Measurements from ENCODE around the gene USHBP1. TPM values are rescaled to one million over a fixed set of nuclear protein-coding genes. Genes with fewer than 3 reads are reported as not detected.

Gene USHBP1
- total RNA-seq, 2 experiments from 2014 or later = not detected

- POLR2A ChIA-PET = interaction anchor here (0.5 to 3.9 kb wide), 21 partner anchors 9 to 1796 kb away, joined by 3 to 97 read pairs (median 5); partner anchors contain the start of genes AKAP8L, ANO8, BABAM1 and DDA1
- DNase-seq (peak in 1 of 14 experiments; percentile 28), ATAC-seq (ENCODE audit: poor library complexity) (no peak)
- intact Hi-C loops (cut with DNase I, micrococcal nuclease) = loop anchor here (1.0 to 2.0 kb wide), 6 partner anchors 12 to 139 kb away; partner anchors contain the start of genes OCEL1 (in 2 of the 2), BABAM1 (in 1 of the 2), GTPBP3 (in 1 of the 2) and HAUS8 (in 1 of the 2)
- peaks cover 11% of the 10 kb centered on the region for H3K4me1 Mint-ChIP-seq (ENCODE audit: low read depth)
- peaks cover 56% of the 10 kb centered on the region for H3K36me3 Mint-ChIP-seq (ENCODE audit: low read depth)
- H3K27me3 Mint-ChIP-seq = no peaks in the 10 kb centered on the region
- CTCF ChIA-PET = interaction anchor here (1.0 to 2.5 kb wide), 3 partner anchors 21 to 147 kb away, joined by 3 to 12 read pairs (median 3); no protein-coding TSS in a partner anchor
- H3K27ac Mint-ChIP-seq = peak overlapping the region; percentile 94
- H3K36me3 ChIP-seq (ENCODE audit: insufficient read depth, low read length) = peaks cover 47% of the 10 kb centered on the region
- peak overlapping the region; percentile 74 to 97 for H3K27ac ChIP-seq (ENCODE audit: low read depth in 1 of 2, low read length in 2 of 2)
- peaks cover 0 to 5% of the 10 kb centered on the region in 2 experiments for H3K9me3 ChIP-seq (ENCODE audit: control insufficient read depth in 1 of 2, insufficient read depth in 1 of 2, low read length in 2 of 2)
- TF ChIP-seq CTCF (IDR thresholded peaks at IDR 0.05) = no peak
- peak overlapping the region; percentile 93 for H3K4me3 ChIP-seq (ENCODE audit: low read length)
- peak overlapping the region; percentile 88 for H3K4me3 Mint-ChIP-seq
- no peaks in the 10 kb centered on the region for H3K9me3 Mint-ChIP-seq
- no peaks in the 10 kb centered on the region for H3K27me3 ChIP-seq (ENCODE audit: control insufficient read depth in 1 of 2, insufficient read depth in 2 of 2, low read length in 2 of 2)
- H3K4me1 ChIP-seq (ENCODE audit: insufficient read depth, low read length) = peaks cover 22% of the 10 kb centered on the region
These were observed 49.9 kb downstream of the USHBP1 start for GRCh38 chr19:17214508-17215126.

- H3K27ac Mint-ChIP-seq = no peak overlapping the region
These were observed 51.2 kb downstream of the USHBP1 start for GRCh38 chr19:17213334-17213733.

More at GRCh38 chr19:17213334-17213733, 51.2 kb downstream of the USHBP1 start:
- H3K36me3 Mint-ChIP-seq (ENCODE audit: low read depth) = peaks cover 63% of the 10 kb centered on the region
- no peak for TF ChIP-seq CTCF (IDR thresholded peaks at IDR 0.05)
- H3K9me3 Mint-ChIP-seq = no peaks in the 10 kb centered on the region
- Histone ChIP-seq H3K9me3 (ENCODE audit: control insufficient read depth in 1 of 2, insufficient read depth in 1 of 2, low read length in 2 of 2) (no peaks in the 10 kb centered on the region), H3K36me3 (ENCODE audit: insufficient read depth, low read length) (peaks cover 53% of the 10 kb centered on the region), H3K4me3 (ENCODE audit: low read length) (no peak overlapping the region), H3K4me1 (ENCODE audit: insufficient read depth, low read length) (peaks cover 22% of the 10 kb centered on the region), H3K27me3 (ENCODE audit: control insufficient read depth in 1 of 2, insufficient read depth in 2 of 2, low read length in 2 of 2) (no peaks in the 10 kb centered on the region), H3K27ac (ENCODE audit: low read depth in 1 of 2, low read length in 2 of 2) (no peak overlapping the region)
- ChIA-PET CTCF (interaction anchor here (2.5 kb wide), 1 partner anchor 23 kb away, joined by 12 read pairs; no protein-coding TSS in a partner anchor), POLR2A (interaction anchor here (1.7 to 3.9 kb wide), 2 partner anchors 13 to 22 kb away, joined by 4 to 97 read pairs; partner anchors contain the start of gene OCEL1)
- intact Hi-C loops (cut with DNase I, micrococcal nuclease) = no loop called here
- DNase-seq (no peak), ATAC-seq (ENCODE audit: poor library complexity) (no peak)
- no peak overlapping the region for H3K4me3 Mint-ChIP-seq
- H3K27me3 Mint-ChIP-seq = no peaks in the 10 kb centered on the region
- peaks cover 11% of the 10 kb centered on the region for H3K4me1 Mint-ChIP-seq (ENCODE audit: low read depth)

All from CD4-positive, alpha-beta T cell (primary cell).